ENCODE measurements around the gene DTD1. TPM values are rescaled to one million over a fixed set of nuclear protein-coding genes. Genes with fewer than 3 reads are reported as not detected.

Gene DTD1
- total RNA-seq, 2 donors from 2014 or later: 8.9 to 16.1 TPM

GRCh38 chr20:18596270-18596669 lies 8.4 kb downstream of the DTD1 start:
- Histone ChIP-seq H3K9me3 (no peaks in the 10 kb centered on the region), H3K4me3 (no peak overlapping the region), H3K4me1 (no peaks in the 10 kb centered on the region), H3K36me3 (replicated peaks in 1 of 2; ENCODE audit: insufficient read depth in 1 of 2, low read depth in 2 of 2) (peaks cover 0 to 1% of the 10 kb centered on the region in 2 donors), H3K27ac (no peak overlapping the region), H3K27me3 (no peaks in the 10 kb centered on the region)
- TF ChIP-seq CTCF (IDR thresholded peaks at IDR 0.05): no peak
- no peak for TF ChIP-seq POLR2A (IDR thresholded peaks at IDR 0.05)
- intact Hi-C loops (cut with DNase I): no loop called here
- ATAC-seq (no peak), DNase-seq (no peak)

DNA sequence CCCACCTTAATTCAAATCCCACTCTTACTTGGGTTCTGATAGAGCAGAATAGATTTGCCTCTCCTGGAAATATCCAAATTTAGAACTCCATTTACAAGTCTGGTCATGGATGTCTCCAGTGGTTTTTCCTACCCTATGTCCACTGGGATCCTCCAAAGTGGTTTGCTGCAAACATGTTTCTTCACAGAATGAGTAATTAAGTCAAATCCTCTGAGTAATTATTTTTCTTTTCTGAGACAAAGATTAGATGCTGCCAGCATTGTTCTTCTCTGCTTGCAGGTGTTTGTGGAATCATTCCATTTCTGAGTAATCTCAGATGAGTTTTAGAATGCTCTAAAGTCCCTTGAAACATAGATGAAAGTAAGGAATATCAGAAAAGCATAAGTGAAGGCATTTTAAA lies 21.9 kb downstream of the DTD1 start:
- Histone ChIP-seq H3K9me3 (no peaks in the 10 kb centered on the region), H3K36me3 (replicated peaks in 1 of 2; ENCODE audit: insufficient read depth in 1 of 2, low read depth in 2 of 2) (no peaks in the 10 kb centered on the region), H3K27ac (no peak overlapping the region), H3K4me3 (no peak overlapping the region), H3K4me1 (no peaks in the 10 kb centered on the region), H3K27me3 (no peaks in the 10 kb centered on the region)
- no peak for ATAC-seq
- intact Hi-C loops (cut with DNase I): no loop called here
- DNase-seq: no peak
- TF ChIP-seq CTCF (IDR thresholded peaks at IDR 0.05): no peak
- no peak for TF ChIP-seq POLR2A (IDR thresholded peaks at IDR 0.05)

DNA sequence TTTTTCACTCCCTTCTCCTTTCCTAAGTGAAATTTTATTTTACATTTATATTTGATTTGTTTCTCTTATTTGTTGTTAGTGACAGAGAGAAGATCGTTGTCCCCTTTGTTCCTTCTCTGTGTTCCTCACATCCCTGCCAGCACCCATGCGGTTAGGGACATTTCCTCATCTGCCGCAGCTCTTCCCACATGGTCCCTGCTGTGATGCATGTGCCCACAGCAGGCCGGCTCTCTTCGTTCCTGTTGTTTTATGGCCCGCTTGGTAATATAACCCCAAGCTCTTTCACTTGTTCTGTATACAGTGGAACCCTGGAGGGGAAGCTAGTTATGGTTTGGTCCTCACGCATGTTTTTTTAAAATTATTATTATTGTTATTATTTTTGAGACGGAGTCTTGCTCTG lies 23.6 kb downstream of the DTD1 start:
- H3K4me1 ChIP-seq: no peaks in the 10 kb centered on the region
- no peak overlapping the region for H3K4me3 ChIP-seq
- TF ChIP-seq CTCF (IDR thresholded peaks at IDR 0.05) (no peak), POLR2A (IDR thresholded peaks at IDR 0.05) (no peak)
- WGBS, 2 donors: 85 to 89% methylated on average over 8 of the region's 8 CpGs
- H3K27ac ChIP-seq: no peak overlapping the region
- DNase-seq (no peak), ATAC-seq (no peak)
- intact Hi-C loops (cut with DNase I): no loop called here
- no peaks in the 10 kb centered on the region for H3K9me3 ChIP-seq
- H3K27me3 ChIP-seq: no peaks in the 10 kb centered on the region
- no peaks in the 10 kb centered on the region for H3K36me3 ChIP-seq (replicated peaks in 1 of 2; ENCODE audit: insufficient read depth in 1 of 2, low read depth in 2 of 2)

DNA sequence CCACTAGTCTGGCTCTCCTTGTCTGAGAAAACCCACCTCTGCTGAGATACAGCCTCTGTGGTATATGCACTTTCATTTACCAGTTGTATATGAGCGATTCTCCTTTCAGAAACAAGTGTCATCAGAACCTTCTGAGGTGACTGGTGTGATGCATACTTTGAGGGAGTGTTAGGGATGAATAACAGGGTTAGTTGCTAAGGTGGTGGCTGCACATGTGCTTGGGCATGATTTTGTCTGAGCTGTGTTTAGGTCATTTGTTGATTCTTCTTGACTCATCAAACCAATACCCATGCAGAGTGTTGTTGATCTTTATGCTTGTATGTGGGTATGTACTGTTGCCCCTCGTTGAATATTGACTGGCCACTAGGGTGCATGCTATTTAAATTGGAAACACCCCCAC lies 25.7 kb downstream of the DTD1 start:
- no peak overlapping the region for H3K4me3 ChIP-seq
- no peaks in the 10 kb centered on the region for H3K9me3 ChIP-seq
- DNase-seq: no peak
- intact Hi-C loops (cut with DNase I): no loop called here
- no peaks in the 10 kb centered on the region for H3K4me1 ChIP-seq
- H3K27ac ChIP-seq: no peak overlapping the region
- H3K36me3 ChIP-seq (replicated peaks in 1 of 2; ENCODE audit: insufficient read depth in 1 of 2, low read depth in 2 of 2): no peaks in the 10 kb centered on the region
- TF ChIP-seq POLR2A (IDR thresholded peaks at IDR 0.05): no peak
- no peak for TF ChIP-seq CTCF (IDR thresholded peaks at IDR 0.05)
- WGBS, 2 donors: 85 to 88% methylated on average over 2 of the region's 2 CpGs
- no peaks in the 10 kb centered on the region for H3K27me3 ChIP-seq
- no peak for ATAC-seq

- Histone ChIP-seq H3K36me3 (replicated peaks in 1 of 2; ENCODE audit: insufficient read depth in 1 of 2, low read depth in 2 of 2) (no peaks in the 10 kb centered on the region), H3K4me3 (no peak overlapping the region), H3K9me3 (no peaks in the 10 kb centered on the region), H3K27me3 (no peaks in the 10 kb centered on the region), H3K27ac (no peak overlapping the region), H3K4me1 (no peaks in the 10 kb centered on the region)
- ATAC-seq (no peak), DNase-seq (no peak)
- no peak for TF ChIP-seq CTCF (IDR thresholded peaks at IDR 0.05)
- no peak for TF ChIP-seq POLR2A (IDR thresholded peaks at IDR 0.05)
- intact Hi-C loops (cut with DNase I): no loop called here
- whole genome bisulfite sequencing, 2 donors: 91% methylated on average over 5 of the region's 5 CpGs
Measured at GRCh38 chr20:18614244-18614643, 26.4 kb downstream of the DTD1 start.
